NCI-H2196 treated with DMSO at 0.1 percent for 48 hours (cell line): Measurements from ENCODE around the gene ELOVL6.

Experiments
- DNase-seq: peaks from one replicate; lab custom pipeline; 2025; ENCODE audit not compliant: unreplicated experiment; lab: John Stamatoyannopoulos, UW

The ELOVL6 gene

GRCh38 chr4:109998867-109999584 is 199.4 kb downstream of the ELOVL6 start:
- DNase-seq, result peak; percentile 3

DNA sequence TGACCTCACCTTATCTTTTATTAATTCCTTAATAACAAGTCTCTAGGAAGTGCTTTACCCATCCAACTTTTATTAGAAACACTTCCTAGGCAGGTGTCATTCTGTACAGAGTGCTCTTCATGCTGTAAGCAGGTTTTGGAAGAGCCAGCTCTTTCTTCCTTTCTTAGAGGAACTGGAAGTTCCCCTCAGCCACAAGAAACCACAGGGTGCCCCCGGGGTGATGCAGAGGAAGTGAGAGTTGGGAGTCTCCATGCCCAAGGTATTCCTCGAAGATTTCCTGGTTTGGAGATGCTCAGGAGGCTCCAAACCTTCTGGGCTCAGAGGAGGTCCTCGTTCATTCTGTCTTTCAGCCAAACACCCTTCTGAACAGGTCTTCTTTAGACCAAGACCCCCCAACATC is 201.9 kb downstream of the ELOVL6 start:
- DNase-seq, result no peak
